ENCODE results near the gene CBX8.

The CBX8 gene

DNA sequence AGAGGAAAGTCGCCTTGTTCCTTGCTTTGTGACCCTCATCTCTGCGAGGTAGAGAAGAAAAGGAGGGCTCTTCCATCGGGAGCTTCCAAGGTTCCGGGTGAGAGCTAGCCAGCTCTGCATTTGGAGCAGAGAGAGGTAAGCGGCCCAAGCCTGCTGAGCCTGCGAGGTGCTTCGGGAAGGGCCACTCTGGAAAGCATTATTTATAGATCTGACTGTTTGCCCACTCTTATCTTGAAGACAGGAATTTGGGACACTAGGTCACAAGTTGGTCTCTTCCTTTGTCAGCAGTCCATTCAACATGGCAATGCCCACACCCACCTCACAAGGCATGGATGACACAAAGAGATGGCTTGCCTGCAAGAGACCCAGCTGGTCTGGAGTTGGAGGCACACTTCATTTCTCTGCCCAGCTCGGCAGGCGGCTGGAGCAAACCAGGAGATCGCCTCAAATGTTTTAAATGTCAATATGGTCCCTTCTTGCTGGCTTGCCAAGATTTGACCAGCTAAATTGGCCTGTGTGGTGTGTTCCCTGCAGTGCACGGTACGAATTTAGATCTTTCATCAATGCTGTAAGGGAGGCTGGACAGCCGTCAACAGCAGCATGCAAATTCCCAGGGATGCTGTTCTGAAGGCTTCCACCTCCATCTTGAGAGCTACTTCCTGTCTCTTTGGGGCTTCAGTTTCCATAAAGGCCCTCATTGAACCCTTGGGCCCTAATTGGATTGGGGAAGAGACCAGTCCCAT lies 22.8 kb upstream of the CBX8 start:
- no peak for DNase-seq (ENCODE audit: low read depth)

DNA sequence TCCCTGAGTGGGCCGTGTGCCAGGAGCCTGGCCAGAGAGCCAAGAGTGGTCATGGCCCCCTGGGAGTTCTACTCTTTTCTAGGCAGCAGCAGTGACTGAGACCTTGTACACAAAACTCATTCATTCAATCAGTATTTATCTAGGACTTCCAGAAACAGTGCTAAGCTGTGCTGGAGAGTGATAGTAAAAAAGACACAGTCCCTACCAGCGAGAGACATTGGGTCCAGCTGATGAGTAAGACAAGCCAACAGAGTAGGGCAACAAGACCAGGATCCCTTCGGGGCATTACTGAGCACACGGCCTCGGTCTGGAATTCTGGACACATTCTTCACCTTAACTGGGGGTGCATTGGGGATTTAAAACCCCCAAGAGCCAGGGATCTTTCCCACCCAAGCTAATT lies 22.2 kb upstream of the CBX8 start:
- DNase-seq (ENCODE audit: low read depth): no peak

- no peak for DNase-seq (ENCODE audit: low read depth)
These were observed 21.3 kb upstream of the CBX8 start for GRCh38 chr17:79818026-79818758.

DNA sequence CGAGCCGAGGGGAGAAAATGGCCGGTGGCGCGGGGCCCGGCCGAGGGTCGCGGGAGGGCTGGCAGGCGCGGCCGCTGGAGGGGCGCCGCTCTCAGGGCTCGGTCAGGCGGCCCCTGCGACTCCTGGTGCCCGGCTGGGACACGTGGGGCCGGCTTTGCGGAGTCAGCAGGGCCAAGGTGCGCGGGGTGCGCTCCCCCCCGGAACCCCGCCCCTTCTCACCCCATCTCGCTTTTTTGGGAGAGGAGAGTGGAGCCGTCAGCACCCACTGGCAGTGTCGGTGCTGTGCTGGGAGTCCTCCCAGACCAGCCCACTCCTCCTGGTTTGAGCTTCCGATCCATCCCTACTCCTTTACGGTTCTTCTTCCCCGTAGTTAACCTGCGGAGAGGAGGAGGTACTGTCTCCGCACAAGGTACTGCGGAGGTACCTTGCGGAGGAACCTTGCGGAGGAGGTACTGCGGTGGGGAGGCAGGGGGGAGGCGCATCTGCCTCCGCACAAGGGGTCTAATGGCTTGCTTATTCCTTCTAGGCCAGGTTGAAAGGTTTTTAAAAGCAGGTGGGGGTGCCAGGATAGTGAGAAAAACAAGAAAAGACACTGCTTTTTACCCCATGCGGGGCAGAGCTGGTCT lies 19.1 kb upstream of the CBX8 start:
- no peak for DNase-seq (ENCODE audit: low read depth)

- DNase-seq (ENCODE audit: low read depth): no peak
These were observed 18.3 kb upstream of the CBX8 start for GRCh38 chr17:79814974-79815835.

DNA sequence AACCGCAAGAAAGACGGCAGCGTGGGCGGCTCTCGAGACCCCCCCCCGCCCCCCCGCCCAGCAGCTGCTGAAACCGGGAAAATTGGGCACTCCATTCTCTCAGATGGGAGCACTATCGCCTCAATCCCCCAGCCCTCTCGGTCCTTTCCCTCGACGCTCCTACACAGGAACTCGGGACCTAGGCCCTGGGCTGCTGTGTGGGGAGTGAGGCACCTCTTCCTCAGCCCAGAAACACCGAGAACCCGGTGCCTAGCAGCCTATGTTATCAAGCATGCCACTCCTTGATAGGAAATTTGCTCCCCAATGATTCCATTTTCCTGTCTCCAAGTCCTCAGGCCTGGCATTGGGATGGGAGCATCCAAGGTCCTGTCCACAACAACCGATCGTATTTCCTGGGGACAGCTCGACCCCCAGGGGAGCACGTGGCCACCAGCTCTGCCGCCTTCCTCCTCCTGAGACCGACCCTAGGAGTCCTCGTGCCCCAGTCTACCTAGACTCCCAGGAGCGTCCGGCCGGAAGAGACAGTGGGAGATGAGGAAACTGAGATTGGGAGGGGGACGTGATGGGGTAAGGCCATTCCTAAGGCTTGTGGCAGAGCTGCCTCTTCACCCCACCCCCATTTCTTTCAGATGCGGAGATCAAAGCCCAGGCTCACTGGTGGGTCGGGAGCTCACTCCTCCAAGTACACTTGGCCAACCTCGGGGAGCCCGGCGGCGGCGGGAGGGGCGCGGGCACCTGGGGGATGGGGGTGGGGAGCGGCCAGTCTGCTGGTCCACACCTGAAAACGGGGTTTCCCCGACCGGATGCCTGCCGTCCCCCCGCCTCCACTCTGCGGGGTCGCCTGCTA lies 17.5 kb upstream of the CBX8 start:
- no peak for DNase-seq (ENCODE audit: low read depth)

DNA sequence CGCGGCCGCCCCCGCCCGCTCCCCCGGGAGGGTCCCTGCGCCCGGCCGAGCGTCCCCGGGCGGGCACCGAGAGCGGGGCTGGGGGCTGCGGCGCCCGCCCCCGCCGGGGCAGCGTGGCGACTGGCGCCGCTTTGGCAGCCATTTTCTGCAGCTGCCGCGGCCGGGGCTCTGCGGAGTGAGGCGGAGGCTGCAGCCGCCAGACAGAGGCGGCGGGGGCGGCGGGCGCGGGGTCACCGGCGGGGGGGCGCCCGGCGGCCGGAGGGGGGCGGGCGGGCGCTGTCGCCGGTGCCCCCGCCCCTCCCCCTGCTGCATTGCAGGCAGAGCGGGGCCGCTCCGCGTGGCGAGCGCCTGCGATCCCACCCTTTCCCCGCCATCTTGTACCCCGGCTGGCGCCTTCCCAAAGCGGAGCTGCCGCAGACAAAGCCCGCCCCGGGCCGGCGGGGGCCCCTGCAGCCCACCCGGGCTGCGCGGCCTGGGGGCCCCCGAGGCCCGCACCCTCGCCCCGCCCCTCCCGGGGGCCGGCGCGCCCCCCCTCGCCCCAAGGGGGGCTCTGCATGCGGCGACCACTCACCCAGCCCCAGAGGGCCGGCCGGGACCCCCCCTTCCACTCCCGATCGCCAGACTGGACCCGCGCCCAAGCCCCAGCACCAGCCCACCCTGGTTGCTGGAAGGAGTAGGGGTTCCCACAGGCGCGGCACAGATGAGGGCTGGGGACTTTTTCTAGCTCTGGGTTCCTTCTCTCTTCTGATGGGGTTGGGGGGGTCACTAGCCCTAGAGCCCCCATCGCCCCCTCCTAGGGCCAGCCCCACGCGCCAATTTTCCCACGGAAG lies 16.6 kb upstream of the CBX8 start:
- no peak for DNase-seq (ENCODE audit: low read depth)

GRCh38 chr17:79812353-79813258 lies 15.7 kb upstream of the CBX8 start:
- DNase-seq (ENCODE audit: low read depth): no peak

DNA sequence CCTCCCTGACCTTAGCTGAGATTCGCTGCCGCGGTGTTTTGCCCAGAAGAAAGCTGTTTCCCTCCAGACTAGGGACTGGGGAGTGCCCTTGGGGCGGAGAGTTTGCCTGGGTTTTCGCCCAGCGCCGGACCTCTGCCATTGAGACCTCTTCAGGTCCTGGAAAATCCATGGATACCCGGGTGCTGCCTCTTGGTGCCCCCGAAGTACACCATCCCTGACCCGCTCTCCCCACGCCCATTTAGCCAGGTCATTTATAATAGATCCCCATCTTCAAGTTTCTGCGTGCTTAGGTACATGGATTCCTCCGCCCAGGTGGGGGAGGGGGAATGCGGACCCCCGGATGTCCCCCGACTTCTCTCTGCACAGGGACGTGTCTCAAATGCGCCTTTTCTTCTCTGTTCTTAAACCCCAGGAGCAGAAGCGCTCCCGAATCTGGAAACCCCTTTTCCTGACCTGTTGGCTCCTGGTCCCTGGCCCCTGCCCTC lies 15.0 kb upstream of the CBX8 start:
- DNase-seq (ENCODE audit: low read depth): no peak

GRCh38 chr17:79811011-79811867 lies 14.4 kb upstream of the CBX8 start:
- no peak for DNase-seq (ENCODE audit: low read depth)

DNA sequence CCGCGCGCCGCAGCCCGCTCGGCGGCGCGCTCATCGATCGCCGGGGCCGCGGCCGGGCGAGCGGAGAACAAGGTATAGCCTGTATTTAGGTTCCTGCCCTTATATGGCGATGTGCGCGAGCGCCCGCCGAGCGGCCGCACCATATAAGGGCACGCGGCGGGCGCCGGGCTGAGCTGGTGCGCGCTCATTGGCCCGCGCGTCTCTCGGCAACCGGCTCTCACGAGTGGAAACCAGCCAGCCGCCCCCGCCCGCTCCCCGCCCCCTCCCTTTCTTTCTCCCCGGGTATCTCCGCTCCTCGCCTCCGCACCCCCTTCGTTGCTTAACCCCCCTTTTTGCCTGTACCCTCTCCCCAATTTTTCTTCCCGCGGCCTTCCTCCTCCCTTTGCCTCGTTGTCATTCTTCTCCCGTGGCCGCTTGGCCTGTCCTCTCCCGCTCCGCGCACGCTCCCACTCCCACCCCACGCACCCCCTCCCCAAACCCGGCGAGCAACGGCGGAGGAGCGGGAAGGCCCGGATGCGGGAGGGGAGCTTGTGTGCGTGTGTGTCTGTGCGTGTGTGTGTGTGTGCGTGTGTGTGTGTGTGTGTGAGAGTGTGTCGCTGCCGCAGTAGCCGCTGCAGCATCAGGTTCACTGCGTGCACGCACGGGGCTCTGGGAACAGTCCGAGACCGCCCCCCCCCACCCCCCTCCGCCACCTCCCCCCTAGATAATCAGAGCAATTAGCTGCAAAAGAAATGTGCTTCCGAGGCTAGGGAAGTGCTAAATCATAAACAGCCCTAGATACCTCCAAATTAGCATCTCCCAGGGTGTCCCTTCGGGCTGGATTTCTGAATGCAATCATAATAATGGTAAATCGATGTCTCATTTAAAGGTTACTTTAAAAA lies 13.5 kb upstream of the CBX8 start:
- peak; percentile 85 for DNase-seq (ENCODE audit: low read depth)

DNA sequence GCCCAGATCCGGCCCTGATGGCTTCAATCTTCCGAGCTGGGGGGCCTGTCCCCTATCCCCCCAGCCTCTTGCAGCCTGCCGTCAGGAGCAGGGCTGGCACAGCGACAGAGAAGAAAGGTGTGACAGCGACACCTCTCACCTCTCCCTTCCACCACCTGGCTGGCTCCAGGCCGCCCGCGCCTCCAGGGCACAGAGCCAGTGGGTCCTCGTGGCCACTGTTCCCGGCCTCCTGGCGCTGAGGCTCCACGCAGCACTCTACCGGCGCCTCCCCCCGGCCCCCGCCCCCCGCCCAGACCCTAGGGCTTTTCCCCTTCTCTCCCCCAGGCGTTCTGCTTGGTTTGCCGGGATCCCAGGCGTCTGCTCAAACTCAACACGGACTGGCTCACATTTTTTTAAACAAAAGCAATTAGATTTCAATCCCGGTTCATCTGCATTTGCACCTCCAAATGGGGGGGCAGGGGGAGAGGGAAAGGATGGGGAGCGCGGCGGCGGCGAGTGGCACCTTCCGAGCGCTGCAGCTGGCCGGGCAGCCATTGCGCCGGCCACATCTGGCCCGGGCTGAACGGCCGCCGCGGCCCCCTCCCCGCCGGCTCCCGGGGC lies 12.8 kb upstream of the CBX8 start:
- DNase-seq (ENCODE audit: low read depth): no peak

DNA sequence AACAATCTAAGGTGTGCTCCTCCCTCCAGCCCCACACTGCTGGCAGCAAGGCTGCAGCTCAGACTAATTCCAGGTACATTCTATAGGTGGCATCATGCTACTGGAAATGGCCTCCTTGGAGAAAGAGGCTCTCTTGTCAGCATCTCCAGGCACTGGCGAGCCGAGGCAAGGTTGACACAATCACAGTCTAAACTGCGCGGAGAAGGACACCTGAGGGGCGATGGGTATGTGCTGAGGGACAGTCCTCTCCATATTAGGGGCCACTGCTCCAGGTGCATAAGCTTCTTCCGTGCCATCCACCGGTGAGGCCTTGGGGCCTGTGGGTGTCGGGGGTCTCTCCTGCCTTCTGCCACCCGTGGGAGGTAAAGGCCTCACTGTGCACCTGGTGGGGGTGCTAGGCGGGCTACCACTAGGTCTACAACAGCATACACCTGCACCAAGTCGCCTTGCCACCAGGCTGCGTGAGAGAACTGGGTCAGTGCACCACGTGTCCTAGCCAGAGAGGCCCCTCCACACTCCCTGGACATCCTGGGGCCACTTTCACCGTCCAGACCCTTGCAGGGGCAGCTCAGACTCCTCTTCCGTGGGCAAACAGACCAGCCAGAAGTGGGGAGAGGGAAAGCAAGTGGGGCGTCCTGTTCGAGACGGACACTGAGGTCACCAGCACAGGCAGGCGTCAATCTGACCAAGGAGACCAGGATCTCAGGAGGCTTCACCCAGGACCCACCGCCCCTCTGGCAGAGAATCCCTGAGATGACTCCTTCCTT lies 12.1 kb upstream of the CBX8 start:
- DNase-seq (ENCODE audit: low read depth): no peak

DNA sequence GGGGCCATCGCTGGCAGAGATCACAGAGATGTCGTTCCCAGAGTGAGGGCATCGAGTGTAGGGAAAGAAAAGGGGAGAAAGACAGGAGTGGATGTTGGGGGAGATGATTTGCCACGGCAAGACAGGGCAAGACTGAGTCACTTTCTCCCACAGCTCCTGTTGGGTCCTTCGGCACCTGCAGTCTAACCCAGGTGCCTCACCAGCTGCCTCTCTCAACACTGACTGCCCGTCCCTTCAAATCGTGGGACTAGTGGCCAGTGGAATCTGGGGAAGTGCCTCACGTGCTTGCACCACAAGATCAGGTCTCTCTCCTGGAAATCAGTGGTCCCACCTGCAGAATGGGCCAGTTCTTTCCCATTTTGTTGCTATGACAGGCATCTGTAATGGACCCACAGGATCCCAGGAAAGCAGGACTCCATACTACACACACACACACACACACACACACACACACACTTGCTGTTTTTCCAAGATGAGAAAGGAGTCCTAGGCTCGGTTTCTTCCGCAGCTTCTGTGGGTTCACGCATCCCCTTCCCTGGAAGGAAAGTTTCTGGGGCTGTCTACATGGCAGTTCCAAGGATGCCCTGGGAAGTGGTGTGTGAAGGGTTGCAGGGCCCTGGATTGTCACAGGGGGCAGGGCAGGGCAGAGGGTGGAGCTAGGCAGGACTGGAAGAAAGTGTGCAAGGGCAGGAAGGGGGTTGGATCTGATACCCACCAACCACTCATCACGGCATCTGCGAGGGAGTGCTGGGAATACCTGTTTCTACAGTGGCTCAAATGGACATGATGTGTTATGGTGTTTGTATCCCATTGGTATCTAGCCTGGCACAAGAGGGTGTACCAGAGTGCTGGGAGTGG lies 10.2 kb upstream of the CBX8 start:
- no peak for DNase-seq (ENCODE audit: low read depth)

- DNase-seq (ENCODE audit: low read depth): no peak
These were observed 9.5 kb upstream of the CBX8 start for GRCh38 chr17:79806446-79806760.
